HL-60 (cell line): ENCODE data around the gene PERM1.
"Not testable (repeated sequence)": the region's sequence is repeated elsewhere in the genome, so short reads cannot be mapped to it uniquely, and the experiment has no call there.

ENCODE experiments used
- DNase-seq, 2 experiments: peaks; one replicate each; pipeline ENCODE4 v3.0.0-alpha.2; 2010 to 2020; ENCODE audit warnings: low read depth in 1 of 2, low spot score in 1 of 2
- H3K27ac ChIP-seq: fragments of 250-450 bp; sonication (Bioruptor Pico); replicated peaks from 2 replicates; pipeline ENCODE4 v1.5.1; 2020; ENCODE audit warnings: mild to moderate bottlenecking, moderate library complexity
- H3K27me3 ChIP-seq: fragments of 250-450 bp; sonication (Bioruptor Pico); 2 replicates; pipeline ENCODE4 v1.5.1; 2021; ENCODE audit warnings: mild to moderate bottlenecking, moderate library complexity; ENCODE audit not compliant: insufficient read depth, poor library complexity, severe bottlenecking
- H3K4me3 ChIP-seq: replicated peaks from 2 replicates; pipeline ENCODE4 v1.5.1; 2011; ENCODE audit warnings: mild to moderate bottlenecking, control low read depth, low read length; ENCODE audit not compliant: insufficient read depth
- CTCF ChIP-seq: IDR thresholded peaks from one replicate; pipeline ENCODE4 v1.5.1; 2011; ENCODE audit warnings: low read length, control low read depth, inconsistent platforms; ENCODE audit not compliant: insufficient read depth
- GABPA ChIP-seq: IDR thresholded peaks from 2 replicates; pipeline ENCODE4 v1.6.1; 2012; ENCODE audit warnings: low read depth
- POLR2AphosphoS5 ChIP-seq: IDR thresholded peaks from 2 replicates; pipeline ENCODE4 v1.6.1; 2012; ENCODE audit warnings: low read depth
- REST ChIP-seq: IDR thresholded peaks from 2 replicates; pipeline ENCODE4 v1.6.1; 2012; ENCODE audit warnings: low read depth; ENCODE audit not compliant: insufficient replicate concordance
- SPI1 ChIP-seq: IDR thresholded peaks from 2 replicates; pipeline ENCODE4 v1.6.1; 2012; ENCODE audit warnings: low read depth, mild to moderate bottlenecking, borderline replicate concordance

Gene PERM1

GRCh38 chr1:1019122-1019999, 37.5 kb upstream of the PERM1 start:
- Histone ChIP-seq H3K4me3 (peak overlapping the region; percentile 47), H3K27ac (no peak overlapping the region), H3K27me3 (peaks cover 21% of the 10 kb centered on the region)
- TF ChIP-seq REST (no peak), POLR2AphosphoS5 (no peak), CTCF (peak; percentile 7), GABPA (no peak), SPI1 (no peak)
- peak in 1 of 2 experiments; percentile 48 for DNase-seq

DNA sequence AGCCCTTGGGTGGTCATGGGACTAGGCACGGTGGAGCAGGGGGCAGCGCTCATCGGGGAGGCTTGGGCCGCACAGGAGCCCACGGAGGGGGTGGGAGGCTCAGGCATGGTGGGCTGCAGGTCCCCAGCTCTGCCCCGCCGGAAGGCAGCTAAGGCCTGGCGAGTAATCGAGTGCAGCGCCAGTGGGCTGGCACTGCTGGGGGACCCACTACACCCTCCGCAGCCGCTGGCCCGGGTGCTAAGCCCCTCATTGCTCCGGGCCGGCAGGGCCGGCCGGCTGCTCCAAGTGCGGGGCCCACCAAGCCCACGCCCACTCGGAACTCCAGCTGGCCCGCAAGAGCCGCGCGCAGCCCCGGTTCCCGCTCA, 36.4 kb upstream of the PERM1 start:
- peaks cover 20% of the 10 kb centered on the region for H3K27me3 ChIP-seq
- not testable (repeated sequence) for H3K4me3 ChIP-seq, H3K27ac ChIP-seq, DNase-seq

- not testable (repeated sequence) for H3K4me3 ChIP-seq, DNase-seq, H3K27ac ChIP-seq
- H3K27me3 ChIP-seq: peaks cover 13% of the 10 kb centered on the region
Measured at GRCh38 chr1:1017397-1018320, 35.8 kb upstream of the PERM1 start.

GRCh38 chr1:1014799-1015681, 33.1 kb upstream of the PERM1 start:
- TF ChIP-seq CTCF: no peak
- TF ChIP-seq GABPA: no peak
- TF ChIP-seq REST: no peak
- TF ChIP-seq POLR2AphosphoS5: no peak
- TF ChIP-seq SPI1: no peak
- no peaks in the 10 kb centered on the region for H3K27me3 ChIP-seq
- no peak overlapping the region for H3K4me3 ChIP-seq
- DNase-seq: no peak
- no peak overlapping the region for H3K27ac ChIP-seq
